Body of pancreas (tissue), 4 donors: ENCODE data around the gene MPHOSPH6.

ENCODE experiments used
- POLR2A ChIP-seq, 3 donors: fragments of 450-650 bp; IDR thresholded peaks; one replicate each; pipeline ENCODE4 v1.6.1; 2016; ENCODE audit warnings: antibody characterized with exemption in 3 of 3, mild to moderate bottlenecking in 2 of 3
- TF ChIP-seq, protein P1 (sequence below), 7 experiments: fragments of 450-650 bp in 4 of 7; fragments of 200-600 bp in 3 of 7; sonication (generic) in 3 of 7; IDR thresholded peaks; one replicate each; pipeline ENCODE4 v1.5.1; 2016 to 2019; ENCODE audit warnings: antibody characterized with exemption in 7 of 7

DNA sequence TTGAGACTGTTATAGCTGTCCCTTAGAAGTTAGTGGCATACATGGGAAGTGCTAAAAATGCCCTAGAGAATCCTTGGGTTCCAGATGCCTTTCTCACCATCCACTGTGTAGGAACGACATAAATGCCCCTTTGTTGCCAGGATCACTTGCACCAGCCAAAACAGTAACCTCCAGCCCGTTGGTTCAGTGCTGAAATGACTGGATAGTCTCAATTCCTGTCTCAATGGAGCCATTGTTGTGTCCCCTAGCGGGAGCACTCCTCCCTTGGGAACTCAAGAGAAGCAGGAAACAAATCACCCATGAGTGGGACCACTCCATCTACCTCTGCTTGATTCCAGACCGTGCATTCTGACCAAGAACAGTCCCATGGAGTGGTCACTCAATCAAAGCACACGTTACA lies 23.1 kb downstream of the MPHOSPH6 start:
- TF ChIP-seq, protein P1, sequence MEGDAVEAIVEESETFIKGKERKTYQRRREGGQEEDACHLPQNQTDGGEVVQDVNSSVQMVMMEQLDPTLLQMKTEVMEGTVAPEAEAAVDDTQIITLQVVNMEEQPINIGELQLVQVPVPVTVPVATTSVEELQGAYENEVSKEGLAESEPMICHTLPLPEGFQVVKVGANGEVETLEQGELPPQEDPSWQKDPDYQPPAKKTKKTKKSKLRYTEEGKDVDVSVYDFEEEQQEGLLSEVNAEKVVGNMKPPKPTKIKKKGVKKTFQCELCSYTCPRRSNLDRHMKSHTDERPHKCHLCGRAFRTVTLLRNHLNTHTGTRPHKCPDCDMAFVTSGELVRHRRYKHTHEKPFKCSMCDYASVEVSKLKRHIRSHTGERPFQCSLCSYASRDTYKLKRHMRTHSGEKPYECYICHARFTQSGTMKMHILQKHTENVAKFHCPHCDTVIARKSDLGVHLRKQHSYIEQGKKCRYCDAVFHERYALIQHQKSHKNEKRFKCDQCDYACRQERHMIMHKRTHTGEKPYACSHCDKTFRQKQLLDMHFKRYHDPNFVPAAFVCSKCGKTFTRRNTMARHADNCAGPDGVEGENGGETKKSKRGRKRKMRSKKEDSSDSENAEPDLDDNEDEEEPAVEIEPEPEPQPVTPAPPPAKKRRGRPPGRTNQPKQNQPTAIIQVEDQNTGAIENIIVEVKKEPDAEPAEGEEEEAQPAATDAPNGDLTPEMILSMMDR (IDR thresholded peaks at IDR 0.05) = no peak
- no peak for TF ChIP-seq POLR2A (IDR thresholded peaks at IDR 0.05)
